ENCODE results near the gene BANK1.

DNA sequence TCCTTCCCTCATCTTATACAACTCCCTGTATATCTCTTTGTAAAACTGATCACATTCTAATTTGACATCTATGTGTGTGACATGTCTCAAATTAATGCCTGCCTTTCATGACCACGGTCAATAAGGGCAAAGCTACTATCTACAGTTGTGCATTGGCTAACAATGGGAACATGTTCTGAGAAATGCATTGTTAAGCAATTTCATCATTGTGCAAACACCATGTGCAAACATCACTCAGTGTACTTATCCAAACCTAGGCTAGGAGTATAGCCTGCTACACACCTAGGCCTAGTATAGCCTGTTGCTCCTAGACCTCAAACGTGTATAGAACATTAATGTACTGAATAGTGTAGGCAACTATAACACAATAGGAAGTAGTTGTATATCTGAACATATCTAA, 95.0 kb downstream of the BANK1 start:
- TF ChIP-seq, protein P1, sequence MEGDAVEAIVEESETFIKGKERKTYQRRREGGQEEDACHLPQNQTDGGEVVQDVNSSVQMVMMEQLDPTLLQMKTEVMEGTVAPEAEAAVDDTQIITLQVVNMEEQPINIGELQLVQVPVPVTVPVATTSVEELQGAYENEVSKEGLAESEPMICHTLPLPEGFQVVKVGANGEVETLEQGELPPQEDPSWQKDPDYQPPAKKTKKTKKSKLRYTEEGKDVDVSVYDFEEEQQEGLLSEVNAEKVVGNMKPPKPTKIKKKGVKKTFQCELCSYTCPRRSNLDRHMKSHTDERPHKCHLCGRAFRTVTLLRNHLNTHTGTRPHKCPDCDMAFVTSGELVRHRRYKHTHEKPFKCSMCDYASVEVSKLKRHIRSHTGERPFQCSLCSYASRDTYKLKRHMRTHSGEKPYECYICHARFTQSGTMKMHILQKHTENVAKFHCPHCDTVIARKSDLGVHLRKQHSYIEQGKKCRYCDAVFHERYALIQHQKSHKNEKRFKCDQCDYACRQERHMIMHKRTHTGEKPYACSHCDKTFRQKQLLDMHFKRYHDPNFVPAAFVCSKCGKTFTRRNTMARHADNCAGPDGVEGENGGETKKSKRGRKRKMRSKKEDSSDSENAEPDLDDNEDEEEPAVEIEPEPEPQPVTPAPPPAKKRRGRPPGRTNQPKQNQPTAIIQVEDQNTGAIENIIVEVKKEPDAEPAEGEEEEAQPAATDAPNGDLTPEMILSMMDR (IDR thresholded peaks at IDR 0.05): no peak
- TF ChIP-seq EP300 (IDR thresholded peaks at IDR 0.05) (no peak), POLR2A (IDR thresholded peaks at IDR 0.05) (no peak)
